Raji (cell line): ENCODE measurements around the gene METTL25B.

ENCODE experiments used
- POLR2A ChIP-seq: IDR thresholded peaks from 2 replicates; pipeline ENCODE4 v1.6.1; 2011; ENCODE audit warnings: low read depth, low read length, control low read depth; ENCODE audit not compliant: insufficient read depth

The METTL25B gene

DNA sequence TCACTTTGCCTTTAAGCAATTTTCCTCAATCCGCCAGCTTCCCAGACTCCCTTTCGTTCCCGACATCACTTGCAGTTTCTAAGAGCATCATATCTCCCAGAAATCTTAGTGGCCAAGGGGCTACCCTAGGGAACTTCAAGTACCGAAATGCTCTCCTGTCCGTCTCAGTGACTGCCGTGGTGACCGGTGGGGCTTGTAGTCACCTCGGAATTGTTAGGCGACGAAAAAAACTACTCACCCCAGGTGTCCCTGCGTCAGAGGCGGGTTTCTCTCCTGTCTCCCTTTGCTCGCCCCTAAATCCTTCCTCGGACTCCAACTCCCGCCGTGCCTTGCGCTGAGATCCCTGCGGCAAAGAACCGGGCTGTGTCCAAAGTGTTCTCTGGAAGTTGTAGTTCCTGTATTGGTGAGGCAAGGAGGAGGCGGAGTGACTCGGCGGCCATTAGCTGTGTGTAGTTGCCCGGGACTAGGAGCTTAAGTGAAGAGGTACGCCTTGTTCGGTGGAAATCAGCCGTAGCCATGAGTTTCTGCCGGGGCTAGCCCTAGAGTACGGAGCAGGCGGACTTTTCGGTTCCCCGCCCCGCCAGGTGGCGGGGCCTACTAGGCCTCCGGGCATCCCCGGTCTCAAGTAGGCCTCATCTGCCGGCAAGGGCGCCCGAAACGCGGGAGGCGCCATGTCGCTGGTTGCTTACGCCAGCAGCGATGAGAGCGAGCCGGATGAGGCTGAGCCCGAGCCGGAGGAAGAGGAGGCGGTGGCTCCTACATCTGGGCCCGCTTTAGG is 39.0 kb downstream of the METTL25B start, which contains the start of gene PRCC:
Gene PRCC (plus strand): TSS at position 435 of the 778 bp plus-strand sequence. CDS start 237 bp downstream, at position 672.
- peak; percentile 50; the same call in 1 of the 2 replicates for TF ChIP-seq POLR2A

DNA sequence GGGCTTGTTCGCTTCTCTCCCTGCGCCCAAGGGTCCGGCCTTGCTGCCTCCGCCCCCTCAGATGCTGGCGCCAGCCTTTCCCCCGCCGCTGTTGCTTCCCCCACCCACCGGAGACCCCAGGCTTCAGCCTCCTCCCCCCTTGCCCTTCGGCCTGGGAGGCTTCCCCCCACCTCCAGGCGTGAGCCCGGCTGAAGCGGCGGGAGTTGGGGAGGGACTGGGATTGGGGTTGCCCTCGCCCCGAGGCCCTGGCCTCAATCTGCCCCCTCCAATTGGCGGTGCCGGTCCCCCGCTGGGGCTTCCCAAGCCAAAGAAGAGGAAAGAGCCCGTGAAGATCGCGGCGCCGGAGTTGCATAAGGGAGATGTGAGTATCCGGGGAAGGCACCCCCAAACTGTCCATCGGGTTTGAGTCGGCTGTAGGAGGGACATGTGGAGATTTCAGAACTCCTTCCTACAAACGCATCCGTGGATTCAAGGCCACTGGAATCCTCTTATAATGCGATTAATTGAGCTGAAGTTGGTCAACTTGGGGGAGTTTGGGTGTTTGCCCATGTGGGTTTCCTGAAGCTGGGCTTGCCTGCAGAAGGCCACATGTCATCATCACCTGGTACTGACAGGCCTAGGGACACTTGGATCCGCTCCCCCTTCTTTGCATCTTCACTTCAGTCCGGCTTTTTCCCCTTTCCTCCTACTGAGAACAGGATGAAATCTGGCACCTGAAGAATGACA is 39.8 kb downstream of the METTL25B start:
- TF ChIP-seq POLR2A: no peak

GRCh38 chr1:156768610-156769295 is 40.5 kb downstream of the METTL25B start:
- TF ChIP-seq POLR2A: no peak

GRCh38 chr1:156772222-156772621 is 44.0 kb downstream of the METTL25B start:
- no peak for TF ChIP-seq POLR2A

GRCh38 chr1:156772728-156773497 is 44.6 kb downstream of the METTL25B start:
- no peak for TF ChIP-seq POLR2A

DNA sequence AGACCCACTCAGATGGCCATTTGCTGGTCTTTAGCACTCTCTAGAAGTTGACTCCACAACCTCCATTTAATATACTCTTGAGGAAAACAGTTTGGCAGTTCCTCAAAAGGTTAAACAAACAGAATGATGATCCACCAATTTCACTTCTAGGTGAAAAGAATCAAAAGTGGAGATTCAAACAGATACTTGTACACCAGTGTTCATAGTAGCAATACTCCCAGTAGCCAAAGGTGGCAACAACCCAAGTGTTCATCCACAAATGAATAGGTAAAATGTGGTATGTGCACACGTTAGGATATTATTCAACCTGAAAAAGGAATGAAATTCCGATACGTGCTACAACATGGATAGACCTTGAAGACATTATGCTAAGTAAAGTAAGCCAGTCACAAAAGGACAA is 45.3 kb downstream of the METTL25B start:
- TF ChIP-seq POLR2A: no peak

DNA sequence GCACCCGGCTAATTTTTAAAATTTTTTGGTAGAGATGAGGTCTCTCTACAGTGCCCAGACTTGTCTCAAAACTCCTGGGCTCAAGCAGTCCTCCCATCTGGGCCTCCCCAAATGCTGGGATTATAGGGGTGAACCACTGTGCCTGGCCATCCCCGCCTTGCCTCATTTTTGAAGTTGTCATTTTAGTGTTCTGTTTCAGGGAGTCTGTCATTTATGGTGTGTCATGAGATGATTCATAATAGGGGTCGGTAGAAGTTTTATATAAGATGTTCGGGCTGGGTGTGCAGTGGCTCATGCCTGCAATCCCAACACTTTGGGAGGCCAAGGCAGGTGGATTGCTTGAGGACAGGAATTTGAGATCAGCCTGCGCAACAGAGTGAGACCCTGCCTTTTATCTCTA is 47.5 kb downstream of the METTL25B start:
- no peak for TF ChIP-seq POLR2A

GRCh38 chr1:156776942-156777341 is 48.7 kb downstream of the METTL25B start:
- TF ChIP-seq POLR2A: no peak

- TF ChIP-seq POLR2A: no peak
Observed at GRCh38 chr1:156777573-156777972, 49.3 kb downstream of the METTL25B start.

DNA sequence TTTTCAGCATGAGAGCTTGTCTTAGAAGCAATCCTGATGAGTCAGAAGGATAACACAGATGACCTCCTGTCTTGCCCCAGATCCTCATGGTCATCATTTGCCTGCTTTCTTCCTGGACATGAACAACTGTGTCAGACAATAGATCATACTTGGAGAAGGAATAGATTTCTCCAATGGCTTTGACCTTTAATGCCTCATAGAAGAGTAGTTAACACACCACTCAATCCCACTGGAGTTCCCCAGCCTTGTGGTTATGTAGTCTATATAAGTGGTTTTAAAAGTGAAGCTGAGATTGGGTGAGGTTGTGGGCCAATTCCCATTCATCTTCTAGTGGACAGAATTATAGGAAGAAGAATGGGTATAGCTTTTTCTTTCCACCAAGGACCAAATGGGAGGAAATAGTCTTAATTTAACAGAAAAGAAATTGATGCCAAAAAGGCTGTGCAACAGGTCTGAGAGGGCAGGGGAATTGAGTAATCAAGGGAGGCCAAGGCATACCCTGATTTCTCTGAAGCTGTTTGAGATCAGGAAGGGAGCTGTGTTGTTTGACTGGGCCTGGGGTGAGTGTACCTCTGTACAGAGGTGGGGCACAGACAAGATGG is 53.4 kb downstream of the METTL25B start:
- TF ChIP-seq POLR2A: no peak

DNA sequence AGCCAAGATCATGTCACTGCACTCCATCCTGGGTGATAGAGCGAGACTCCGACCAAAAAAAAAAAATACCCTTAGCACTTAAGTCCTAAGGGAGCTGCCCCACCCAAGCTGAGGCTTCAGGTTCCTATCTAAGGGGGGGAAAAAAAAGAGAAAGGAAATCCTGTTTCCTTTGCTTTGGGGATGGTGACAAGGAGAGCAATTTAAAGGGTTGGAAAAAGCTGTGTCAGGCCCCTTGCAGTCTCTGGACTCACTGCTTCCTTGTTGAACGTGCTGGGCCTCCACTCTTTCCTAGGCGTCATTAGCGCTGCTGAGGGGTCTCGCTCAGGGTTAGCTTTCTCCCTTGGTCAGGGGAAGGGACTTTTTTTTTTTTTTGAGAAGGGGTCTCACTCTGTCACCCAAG is 57.2 kb downstream of the METTL25B start:
- no peak for TF ChIP-seq POLR2A
